GM10248 (cell line): Measurements from ENCODE around the gene WASF2.

Experiments used
- CTCF ChIA-PET: fragments of 300-600 bp; sonication (Branson Sonifier 250); formaldehyde crosslinking; extraction: SDS; loops from one replicate; lab custom pipeline; 2021; ENCODE audit warnings: antibody characterized with exemption; lab: Yijun Ruan, JAX
- POLR2A ChIA-PET: fragments of 350-650 bp; sonication (Branson Sonifier 250); formaldehyde crosslinking; extraction: SDS; loops from one replicate; lab custom pipeline; 2020; ENCODE audit warnings: antibody characterized with exemption; lab: Yijun Ruan, JAX
- DNase-seq: peaks from one replicate; pipeline ENCODE4 v3.0.0; 2012; ENCODE audit errors: extremely low spot score
- CTCF ChIP-seq: IDR thresholded peaks from 2 replicates; pipeline ENCODE4 v1.5.1; 2012; ENCODE audit warnings: mild to moderate bottlenecking, low read depth; ENCODE audit errors: extremely low read depth, missing control alignments, control extremely low read depth

Gene WASF2

GRCh38 chr1:27356619-27357280 lies 133.2 kb downstream of the WASF2 start:
- TF ChIP-seq CTCF: no peak
- POLR2A ChIA-PET: no interaction called here
- DNase-seq: no peak
- CTCF ChIA-PET: interaction anchor here (0.7 to 9.1 kb wide), 33 partner anchors 8 to 304 kb away, joined by 3 to 112 read pairs (median 4); partner anchors contain the start of genes CD164L2, FCN3, GPR3 and MAP3K6

- no peak for DNase-seq
- TF ChIP-seq CTCF: no peak
- ChIA-PET CTCF (interaction anchor here (1.1 to 9.1 kb wide), 14 partner anchors 13 to 305 kb away, joined by 3 to 112 read pairs (median 16); partner anchors contain the start of genes CD164L2, GPR3, MAP3K6 and SYTL1), POLR2A (no interaction called here)
Measured at GRCh38 chr1:27356277-27356618, 133.7 kb downstream of the WASF2 start.

GRCh38 chr1:27355683-27356082 lies 134.3 kb downstream of the WASF2 start:
- DNase-seq: no peak
- POLR2A ChIA-PET: no interaction called here
- TF ChIP-seq CTCF: no peak
- CTCF ChIA-PET: interaction anchor here (0.6 to 9.1 kb wide), 12 partner anchors 13 to 312 kb away, joined by 3 to 112 read pairs (median 20); partner anchors contain the start of genes CD164L2, GPR3, MAP3K6 and SYTL1
